GM23248 (cell line): ENCODE measurements around the gene CPNE7. TPM values are rescaled to one million over a fixed set of nuclear protein-coding genes. Genes with fewer than 3 reads are reported as not detected.

Experiments used
- DNase-seq: peaks from one replicate; pipeline ENCODE4 v3.0.0-alpha.2; 2015
- H2AFZ ChIP-seq: fragments of 200-600 bp; sonication (generic); 2 replicates; pipeline ENCODE4 v1.6.1; 2016; ENCODE audit warnings: antibody characterized with exemption
- H3F3A ChIP-seq: fragments of 200-600 bp; sonication (generic); 2 replicates; pipeline ENCODE4 v1.6.1; 2016; ENCODE audit warnings: mild to moderate bottlenecking, antibody characterized with exemption, mixed run types; ENCODE audit not compliant: insufficient read depth
- H3K27ac ChIP-seq: fragments of 200-600 bp; sonication (generic); 2 replicates; pipeline ENCODE4 v1.5.1; 2016; ENCODE audit warnings: mild to moderate bottlenecking
- H3K27me3 ChIP-seq: fragments of 200-600 bp; sonication (generic); replicated peaks from 2 replicates; pipeline ENCODE4 v1.6.1; 2016; ENCODE audit warnings: mild to moderate bottlenecking; ENCODE audit not compliant: insufficient read depth
- H3K36me3 ChIP-seq: fragments of 200-600 bp; sonication (generic); 2 replicates; pipeline ENCODE4 v1.6.1; 2016; ENCODE audit warnings: low read depth, mild to moderate bottlenecking
- H3K4me1 ChIP-seq: fragments of 200-600 bp; sonication (generic); 2 replicates; pipeline ENCODE4 v1.6.1; 2016; ENCODE audit warnings: mild to moderate bottlenecking; ENCODE audit not compliant: insufficient read depth
- H3K4me2 ChIP-seq: fragments of 200-600 bp; sonication (generic); one replicate; pipeline ENCODE4 v1.6.1; 2016; ENCODE audit warnings: mild to moderate bottlenecking; ENCODE audit not compliant: unreplicated experiment
- H3K4me3 ChIP-seq: fragments of 200-600 bp; sonication (generic); 2 replicates; pipeline ENCODE4 v1.5.1; 2016; ENCODE audit warnings: mild to moderate bottlenecking
- H3K79me2 ChIP-seq: fragments of 200-600 bp; sonication (generic); 2 replicates; pipeline ENCODE4 v1.6.1; 2016; ENCODE audit warnings: mild to moderate bottlenecking; ENCODE audit not compliant: insufficient read depth
- H3K9ac ChIP-seq: fragments of 200-600 bp; sonication (generic); 2 replicates; pipeline ENCODE4 v1.6.1; 2016; ENCODE audit warnings: mild to moderate bottlenecking
- H3K9me2 ChIP-seq: fragments of 200-600 bp; sonication (generic); 2 replicates; pipeline ENCODE4 v1.6.1; 2016; ENCODE audit warnings: mixed run types, mild to moderate bottlenecking, moderate library complexity; ENCODE audit not compliant: insufficient read depth
- H3K9me3 ChIP-seq: fragments of 200-600 bp; sonication (generic); one replicate; pipeline ENCODE4 v1.6.1; 2017; ENCODE audit warnings: low read depth
- H4K20me1 ChIP-seq: fragments of 200-600 bp; sonication (generic); 2 replicates; pipeline ENCODE4 v1.6.0; 2016; ENCODE audit not compliant: insufficient read depth
- EZH2 ChIP-seq: fragments of 200-600 bp; sonication (generic); IDR thresholded peaks from 2 replicates; pipeline ENCODE4 v1.6.1; 2018; ENCODE audit warnings: antibody characterized with exemption, mild to moderate bottlenecking; ENCODE audit not compliant: insufficient read depth, poor library complexity, severe bottlenecking
- EZH2phosphoT487 ChIP-seq: fragments of 200-600 bp; sonication (generic); IDR thresholded peaks from 2 replicates; pipeline ENCODE4 v1.6.1; 2018; ENCODE audit warnings: antibody characterized with exemption, moderate library complexity, mild to moderate bottlenecking, low read depth; ENCODE audit not compliant: insufficient read depth
- WGBS, 2 experiments: methylation state at CpG; one replicate each; pipeline ENCODE4 v1.1.6; 2015 to 2017; ENCODE audit warnings: low lambda C conversion rate in 2 of 2, low coverage in 1 of 2; ENCODE audit errors: missing lambda C conversion rate in 2 of 2; 5-methylcytosine and 5-hydroxymethylcytosine counted together
- in situ Hi-C: fragments of 300-500 bp; cut with MboI; formaldehyde crosslinking; loops from 2 replicates; pipeline ENCODE4 v1.15.0; 2020
- polyA plus RNA-seq: library from polyadenylated mRNA; unstranded; fragments of >200 nt; fragmentation: Nextera tagmentation; extraction: Ambion mirVana; gene quantifications from 2 replicates; pipeline ENCODE4 v1.2.1, GENCODE V29; 2016
- total RNA-seq: library from RNA; depleted of rRNA; stranded (reverse); fragments of >200 nt; shearing (Covaris generic); gene quantifications from 2 replicates; pipeline ENCODE4 v1.2.3, GENCODE V29; 2014

CPNE7 gene
- total and polyA plus RNA-seq, 2 experiments from 2014 or later: 5.3 to 10.1 TPM

DNA sequence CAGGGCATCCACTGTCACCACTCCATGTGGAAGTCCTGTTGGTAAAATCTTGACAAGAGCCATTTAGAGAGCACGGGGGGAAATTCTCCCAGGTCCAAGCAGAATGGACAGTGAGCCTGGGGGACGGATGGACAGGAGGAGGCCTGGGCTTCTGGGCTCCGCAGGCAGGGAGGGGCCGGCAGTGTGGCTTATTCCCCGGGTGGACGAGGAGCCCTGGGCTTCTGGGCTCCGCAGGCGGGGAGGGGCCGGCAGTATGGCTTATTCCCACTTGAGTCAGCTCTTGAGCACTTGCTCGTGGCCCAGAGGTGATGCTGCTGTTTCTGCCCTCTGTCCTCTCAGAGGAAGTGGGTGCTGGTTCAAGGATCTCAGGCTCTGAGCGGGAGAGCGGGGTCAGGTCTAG lies 37.3 kb upstream of the CPNE7 start:
- Histone ChIP-seq H3K79me2 (peaks cover 10% of the 10 kb centered on the region), H3K4me2 (no peak overlapping the region), H3K27ac (no peak overlapping the region), H3K27me3 (no peaks in the 10 kb centered on the region), H3K9me3 (no peaks in the 10 kb centered on the region), H3K9ac (no peak overlapping the region), H4K20me1 (no peaks in the 10 kb centered on the region), H2AFZ (no peak overlapping the region), H3K4me1 (no peaks in the 10 kb centered on the region), H3K9me2 (no peaks in the 10 kb centered on the region), H3F3A (no peaks in the 10 kb centered on the region), H3K36me3 (peaks cover 10% of the 10 kb centered on the region), H3K4me3 (no peak overlapping the region)
- TF ChIP-seq EZH2phosphoT487 (no peak), EZH2 (no peak)
- no peak for DNase-seq
- 96 to 100% methylated on average over 12 of the region's 12 CpGs for WGBS, 2 experiments
- in situ Hi-C loops: no loop called here

- no peak for DNase-seq
- Histone ChIP-seq H4K20me1 (no peaks in the 10 kb centered on the region), H3K4me1 (no peaks in the 10 kb centered on the region), H3K9me3 (no peaks in the 10 kb centered on the region), H3K4me2 (no peak overlapping the region), H3K9ac (no peak overlapping the region), H3F3A (no peaks in the 10 kb centered on the region), H3K79me2 (no peaks in the 10 kb centered on the region), H3K36me3 (peaks cover 3% of the 10 kb centered on the region; the same call in 1 of the 2 replicates), H3K9me2 (no peaks in the 10 kb centered on the region), H3K27me3 (no peaks in the 10 kb centered on the region), H2AFZ (no peak overlapping the region), H3K27ac (no peak overlapping the region), H3K4me3 (no peak overlapping the region)
- 88 to 89% methylated on average over 13 of the region's 13 CpGs for WGBS, 2 experiments
- in situ Hi-C loops: no loop called here
- no peak for TF ChIP-seq EZH2
- TF ChIP-seq EZH2phosphoT487: no peak
Measured at GRCh38 chr16:89540557-89540956, 35.0 kb upstream of the CPNE7 start.

DNA sequence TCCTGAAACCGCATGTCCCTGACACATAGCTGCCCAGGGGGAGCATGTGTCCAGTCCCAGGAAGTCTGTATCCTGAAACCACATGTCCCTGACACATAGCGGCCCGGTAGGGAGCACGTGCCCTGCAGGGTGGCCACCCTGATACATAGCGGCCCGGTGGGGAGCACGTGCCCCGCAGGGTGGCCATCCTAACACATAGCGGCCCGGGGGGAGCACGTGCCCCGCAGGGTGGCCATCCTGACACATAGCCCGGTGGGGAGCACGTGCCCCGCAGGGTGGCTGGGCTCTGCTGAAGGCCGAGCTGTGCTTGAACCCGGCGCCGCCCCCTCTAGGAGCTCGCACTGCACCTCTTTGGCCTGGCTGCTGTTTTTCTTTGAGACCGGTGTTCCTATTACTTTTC lies 33.8 kb upstream of the CPNE7 start:
- H3K4me1 ChIP-seq: no peaks in the 10 kb centered on the region
- no peak overlapping the region for H3K4me3 ChIP-seq
- H3K27me3 ChIP-seq: no peaks in the 10 kb centered on the region
- no peak for TF ChIP-seq EZH2
- TF ChIP-seq EZH2phosphoT487: no peak
- H3F3A ChIP-seq: no peaks in the 10 kb centered on the region
- H3K4me2 ChIP-seq: no peak overlapping the region
- H3K79me2 ChIP-seq: no peaks in the 10 kb centered on the region
- DNase-seq: no peak
- no peak overlapping the region for H3K27ac ChIP-seq
- in situ Hi-C loops: no loop called here
- H4K20me1 ChIP-seq: no peaks in the 10 kb centered on the region
- H2AFZ ChIP-seq: no peak overlapping the region
- H3K9me3 ChIP-seq: no peaks in the 10 kb centered on the region
- H3K9me2 ChIP-seq: no peaks in the 10 kb centered on the region
- H3K9ac ChIP-seq: no peak overlapping the region
- WGBS, 2 experiments: 94 to 99% methylated on average over 12 to 20 of the region's 21 CpGs
- H3K36me3 ChIP-seq: peaks cover 3% of the 10 kb centered on the region; the same call in 1 of the 2 replicates

- Histone ChIP-seq H3K9me3 (no peaks in the 10 kb centered on the region), H2AFZ (no peak overlapping the region), H3F3A (no peaks in the 10 kb centered on the region), H3K36me3 (peaks cover 3% of the 10 kb centered on the region; the same call in 1 of the 2 replicates), H3K27ac (no peak overlapping the region), H3K4me2 (no peak overlapping the region), H3K9me2 (no peaks in the 10 kb centered on the region), H3K4me3 (no peak overlapping the region), H4K20me1 (no peaks in the 10 kb centered on the region), H3K4me1 (no peaks in the 10 kb centered on the region), H3K27me3 (no peaks in the 10 kb centered on the region), H3K9ac (no peak overlapping the region), H3K79me2 (no peaks in the 10 kb centered on the region)
- TF ChIP-seq EZH2: no peak
- in situ Hi-C loops: no loop called here
- WGBS, 2 experiments: 84 to 87% methylated on average over 9 to 11 of the region's 11 CpGs
- DNase-seq: no peak
Measured at GRCh38 chr16:89544113-89544512, 31.4 kb upstream of the CPNE7 start.

- WGBS, 2 experiments: 93 to 95% methylated on average over 13 of the region's 13 CpGs
- in situ Hi-C loops: no loop called here
- Histone ChIP-seq H3K4me2 (no peak overlapping the region), H3K27me3 (no peaks in the 10 kb centered on the region), H3K27ac (no peak overlapping the region), H4K20me1 (no peaks in the 10 kb centered on the region), H3K4me3 (no peak overlapping the region), H3K4me1 (no peaks in the 10 kb centered on the region), H3F3A (no peaks in the 10 kb centered on the region), H2AFZ (no peak overlapping the region), H3K9me3 (no peaks in the 10 kb centered on the region), H3K36me3 (peaks cover 3% of the 10 kb centered on the region; the same call in 1 of the 2 replicates), H3K9ac (no peak overlapping the region), H3K9me2 (no peaks in the 10 kb centered on the region), H3K79me2 (no peaks in the 10 kb centered on the region)
- DNase-seq: no peak
- no peak for TF ChIP-seq EZH2
- TF ChIP-seq EZH2phosphoT487: no peak
Measured at GRCh38 chr16:89544713-89545043, 30.9 kb upstream of the CPNE7 start.
